ENCODE results near the gene TREML4. TPM values are rescaled to one million over a fixed set of nuclear protein-coding genes. Genes with fewer than 3 reads are reported as not detected.
"Not testable (repeated sequence)": the region's sequence is repeated elsewhere in the genome, so short reads cannot be mapped to it uniquely, and the experiment has no call there.

Gene TREML4
- total and polyA plus RNA-seq, 2 donors (not counting 1 experiment from before 2014, with no cell fraction given): 1.7 TPM; not detected in 1

GRCh38 chr6:41187924-41188886 lies 39.9 kb upstream of the TREML4 start:
- peaks cover 66% of the 10 kb centered on the region for H3K4me1 Mint-ChIP-seq
- ATAC-seq (ENCODE audit: low read depth) (no peak), DNase-seq (no peak)
- H3K27me3 Mint-ChIP-seq: no peaks in the 10 kb centered on the region
- intact Hi-C loops (cut with micrococcal nuclease): no loop called here
- Histone ChIP-seq H3K9me3 (ENCODE audit: control extremely low read depth in 1 of 3, control insufficient read depth in 2 of 3, insufficient read depth in 1 of 3, low read length in 2 of 3) (peaks cover 0 to 17% (median 12%) of the 10 kb centered on the region in 3 donors), H3K36me3 (replicated peaks in 1 of 2; ENCODE audit: control extremely low read depth in 1 of 2, control insufficient read depth in 1 of 2, extremely low read depth in 1 of 2, insufficient read depth in 2 of 2, low read length in 1 of 2) (peaks cover 0 to 34% of the 10 kb centered on the region in 2 experiments), H3K27ac (ENCODE audit: low read length in 2 of 2) (no peak overlapping the region), H3K79me2 (ENCODE audit: control insufficient read depth, insufficient read depth, low read length) (no peaks in the 10 kb centered on the region), H2AFZ (ENCODE audit: insufficient read depth, low read depth, low read length, poor library complexity, severe bottlenecking) (no peak overlapping the region), H3K9ac (ENCODE audit: low read length) (no peak overlapping the region), H4K20me1 (ENCODE audit: control insufficient read depth, insufficient read depth, low read length, poor library complexity, severe bottlenecking) (peaks cover 1% of the 10 kb centered on the region), H3K4me1 (ENCODE audit: control insufficient read depth in 2 of 2, insufficient read depth in 2 of 2, low read length in 2 of 2) (peaks cover 46 to 58% of the 10 kb centered on the region in 2 donors), H3K27me3 (replicated peaks in 1 of 4; ENCODE audit: control extremely low read depth in 1 of 4, control insufficient read depth in 3 of 4, insufficient read depth in 4 of 4, low read length in 3 of 4) (no peaks in the 10 kb centered on the region), H3K4me3 (ENCODE audit: control extremely low read depth in 1 of 5, extremely low read depth in 1 of 5, insufficient read depth in 1 of 5, low read depth in 2 of 5, low read length in 4 of 5) (no peak overlapping the region), H3K4me2 (replicated peaks; ENCODE audit: low read depth, low read length, poor library complexity, severe bottlenecking) (no peak overlapping the region)
- H3K9me3 Mint-ChIP-seq (ENCODE audit: insufficient read depth): peaks cover 8% of the 10 kb centered on the region
- 90% methylated on average over 8 of the region's 8 CpGs for WGBS (ENCODE audit: insufficient coverage)
- TF ChIP-seq CTCF (IDR thresholded peaks at IDR 0.05) (no peak), EZH2 (IDR thresholded peaks at IDR 0.05; ENCODE audit: borderline replicate concordance, insufficient read depth, low read depth, low read length, poor library complexity, severe bottlenecking) (no peak)
- H3K4me3 Mint-ChIP-seq: no peak overlapping the region
- H3K27ac Mint-ChIP-seq: peak overlapping the region; percentile 50
- ChIA-PET CTCF (interaction anchor here (0.9 kb wide), 1 partner anchor 8 kb away, joined by 5 read pairs; no protein-coding TSS in a partner anchor), POLR2A (interaction anchor here (1.3 kb wide), 2 partner anchors 9 to 10 kb away, joined by 3 read pairs; no protein-coding TSS in a partner anchor)

GRCh38 chr6:41189046-41189445 lies 39.1 kb upstream of the TREML4 start:
- H3K79me2 ChIP-seq (ENCODE audit: control insufficient read depth, insufficient read depth, low read length); H3K27ac ChIP-seq (ENCODE audit: low read length in 2 of 2); H3K9me3 Mint-ChIP-seq (ENCODE audit: insufficient read depth); H3K9ac ChIP-seq (ENCODE audit: low read length); intact Hi-C loops (cut with micrococcal nuclease); ATAC-seq (ENCODE audit: low read depth); H3K27me3 Mint-ChIP-seq; H4K20me1 ChIP-seq (ENCODE audit: control insufficient read depth, insufficient read depth, low read length, poor library complexity, severe bottlenecking); H2AFZ ChIP-seq (ENCODE audit: insufficient read depth, low read depth, low read length, poor library complexity, severe bottlenecking); H3K4me3 ChIP-seq (ENCODE audit: control extremely low read depth in 1 of 5, extremely low read depth in 1 of 5, insufficient read depth in 1 of 5, low read depth in 2 of 5, low read length in 4 of 5); DNase-seq; H3K27ac Mint-ChIP-seq; H3K4me3 Mint-ChIP-seq; H3K27me3 ChIP-seq (replicated peaks in 1 of 4; ENCODE audit: control extremely low read depth in 1 of 4, control insufficient read depth in 3 of 4, insufficient read depth in 4 of 4, low read length in 3 of 4); H3K4me2 ChIP-seq (replicated peaks; ENCODE audit: low read depth, low read length, poor library complexity, severe bottlenecking): not testable (repeated sequence)
- peaks cover 65% of the 10 kb centered on the region for H3K4me1 Mint-ChIP-seq
- H3K9me3 ChIP-seq (ENCODE audit: control extremely low read depth in 1 of 3, control insufficient read depth in 2 of 3, insufficient read depth in 1 of 3, low read length in 2 of 3): peaks cover 0 to 17% (median 12%) of the 10 kb centered on the region in 3 donors
- peaks cover 38 to 55% of the 10 kb centered on the region in 2 donors for H3K4me1 ChIP-seq (ENCODE audit: control insufficient read depth in 2 of 2, insufficient read depth in 2 of 2, low read length in 2 of 2)
- peaks cover 0 to 39% of the 10 kb centered on the region in 2 experiments for H3K36me3 ChIP-seq (replicated peaks in 1 of 2; ENCODE audit: control extremely low read depth in 1 of 2, control insufficient read depth in 1 of 2, extremely low read depth in 1 of 2, insufficient read depth in 2 of 2, low read length in 1 of 2)
- CTCF ChIA-PET: interaction anchor here (0.8 to 1.4 kb wide), 2 partner anchors 12 to 130 kb away, joined by 3 to 4 read pairs; partner anchors contain the start of gene TREML2
- POLR2A ChIA-PET: interaction anchor here (0.5 to 1.3 kb wide), 2 partner anchors 10 to 316 kb away, joined by 3 read pairs; no protein-coding TSS in a partner anchor
